HUES64 (cell line): ENCODE measurements around the gene LMX1B.
A peak's percentile ranks its signal among the peaks of the same experiment; 100 is the strongest.

Experiments used
- H3K27ac ChIP-seq: 2 replicates; pipeline ENCODE4 v1.7.0; 2013; ENCODE audit warnings: low read depth, low read length, inconsistent platforms
- H3K27me3 ChIP-seq: 2 replicates; pipeline ENCODE4 v1.6.1; 2013; ENCODE audit warnings: mild to moderate bottlenecking, low read length; ENCODE audit not compliant: insufficient read depth
- H3K36me3 ChIP-seq: 2 replicates; pipeline ENCODE4 v1.6.1; 2013; ENCODE audit warnings: mild to moderate bottlenecking, low read length; ENCODE audit not compliant: insufficient read depth
- H3K4me1 ChIP-seq: 2 replicates; pipeline ENCODE4 v1.6.1; 2013; ENCODE audit warnings: mild to moderate bottlenecking, low read length, moderate library complexity; ENCODE audit not compliant: insufficient read depth
- H3K4me3 ChIP-seq: 2 replicates; pipeline ENCODE4 v1.5.1; 2013; ENCODE audit warnings: mild to moderate bottlenecking, low read length, moderate library complexity
- H3K9ac ChIP-seq: 2 replicates; pipeline ENCODE4 v1.6.1; 2013; ENCODE audit warnings: mild to moderate bottlenecking, low read depth, low read length
- H3K9me3 ChIP-seq: 2 replicates; pipeline ENCODE4 v1.6.1; 2013; ENCODE audit warnings: low read depth, low read length; ENCODE audit not compliant: insufficient read depth
- WGBS: fragments of 150-250, 120-280 bp; methylation state at CpG from one replicate; pipeline ENCODE4 v1.1.7; 2013; ENCODE audit warnings: missing lambda C conversion rate; 5-methylcytosine and 5-hydroxymethylcytosine counted together

The LMX1B gene

GRCh38 chr9:126682928-126683697 lies 69.4 kb downstream of the LMX1B start:
- 5% methylated on average over 69 of the region's 69 CpGs for WGBS
- no peak overlapping the region for H3K27ac ChIP-seq
- no peak overlapping the region for H3K9ac ChIP-seq
- H3K27me3 ChIP-seq: peaks cover 94% of the 10 kb centered on the region
- peaks cover 9% of the 10 kb centered on the region for H3K4me1 ChIP-seq
- no peaks in the 10 kb centered on the region for H3K36me3 ChIP-seq
- H3K4me3 ChIP-seq: peak overlapping the region; percentile 12
- no peaks in the 10 kb centered on the region for H3K9me3 ChIP-seq

- WGBS: 64% methylated on average over 5 of the region's 5 CpGs
- Histone ChIP-seq H3K4me3 (no peak overlapping the region), H3K9ac (no peak overlapping the region), H3K27ac (no peak overlapping the region), H3K27me3 (peaks cover 88% of the 10 kb centered on the region), H3K9me3 (no peaks in the 10 kb centered on the region), H3K4me1 (peaks cover 3% of the 10 kb centered on the region; the same call in 1 of the 2 replicates), H3K36me3 (no peaks in the 10 kb centered on the region)
These were observed 69.9 kb downstream of the LMX1B start for GRCh38 chr9:126683698-126684044.

GRCh38 chr9:126684345-126684744 lies 70.6 kb downstream of the LMX1B start:
- Histone ChIP-seq H3K9me3 (no peaks in the 10 kb centered on the region), H3K4me3 (no peak overlapping the region), H3K4me1 (no peaks in the 10 kb centered on the region), H3K36me3 (no peaks in the 10 kb centered on the region), H3K9ac (no peak overlapping the region), H3K27me3 (peaks cover 88% of the 10 kb centered on the region), H3K27ac (no peak overlapping the region)
- 69% methylated on average over 2 of the region's 3 CpGs for WGBS

- Histone ChIP-seq H3K27ac (no peak overlapping the region), H3K27me3 (peaks cover 88% of the 10 kb centered on the region), H3K4me1 (no peaks in the 10 kb centered on the region), H3K9ac (no peak overlapping the region), H3K4me3 (no peak overlapping the region), H3K9me3 (no peaks in the 10 kb centered on the region), H3K36me3 (no peaks in the 10 kb centered on the region)
- WGBS: 70% methylated on average over 5 of the region's 5 CpGs
These were observed 71.3 kb downstream of the LMX1B start for GRCh38 chr9:126684965-126685465.

GRCh38 chr9:126687930-126688461 lies 74.3 kb downstream of the LMX1B start:
- H3K9me3 ChIP-seq: no peaks in the 10 kb centered on the region
- no peaks in the 10 kb centered on the region for H3K4me1 ChIP-seq
- 51% methylated on average over 18 of the region's 20 CpGs for WGBS
- H3K27ac ChIP-seq: no peak overlapping the region
- H3K27me3 ChIP-seq: peaks cover 70% of the 10 kb centered on the region
- H3K4me3 ChIP-seq: no peak overlapping the region
- no peak overlapping the region for H3K9ac ChIP-seq
- no peaks in the 10 kb centered on the region for H3K36me3 ChIP-seq

- Histone ChIP-seq H3K27me3 (peaks cover 64% of the 10 kb centered on the region), H3K36me3 (no peaks in the 10 kb centered on the region), H3K9ac (no peak overlapping the region), H3K9me3 (no peaks in the 10 kb centered on the region), H3K27ac (no peak overlapping the region), H3K4me3 (no peak overlapping the region), H3K4me1 (no peaks in the 10 kb centered on the region)
- 57% methylated on average over 3 of the region's 3 CpGs for WGBS
These were observed 74.9 kb downstream of the LMX1B start for GRCh38 chr9:126688617-126689016.

- H3K4me3 ChIP-seq: no peak overlapping the region
- peaks cover 58% of the 10 kb centered on the region for H3K27me3 ChIP-seq
- no peaks in the 10 kb centered on the region for H3K4me1 ChIP-seq
- H3K9me3 ChIP-seq: no peaks in the 10 kb centered on the region
- no peak overlapping the region for H3K27ac ChIP-seq
- no peak overlapping the region for H3K9ac ChIP-seq
- 81% methylated on average over 24 of the region's 24 CpGs for WGBS
- no peaks in the 10 kb centered on the region for H3K36me3 ChIP-seq
These were observed 75.5 kb downstream of the LMX1B start for GRCh38 chr9:126689027-126689825.

- Histone ChIP-seq H3K27me3 (peaks cover 44% of the 10 kb centered on the region), H3K36me3 (no peaks in the 10 kb centered on the region)
These were observed 76.8 kb downstream of the LMX1B start for GRCh38 chr9:126690431-126691051.

GRCh38 chr9:126692041-126692758 lies 78.5 kb downstream of the LMX1B start:
- no peak overlapping the region for H3K4me3 ChIP-seq
- WGBS: 93% methylated on average over 20 of the region's 20 CpGs
- H3K4me1 ChIP-seq: no peaks in the 10 kb centered on the region
- peaks cover 31% of the 10 kb centered on the region for H3K27me3 ChIP-seq
- no peak overlapping the region for H3K27ac ChIP-seq
- H3K36me3 ChIP-seq: no peaks in the 10 kb centered on the region
- no peak overlapping the region for H3K9ac ChIP-seq
- no peaks in the 10 kb centered on the region for H3K9me3 ChIP-seq

More at GRCh38 chr9:126690431-126691051, 76.8 kb downstream of the LMX1B start:
- Histone ChIP-seq H3K4me3 (no peak overlapping the region), H3K9me3 (no peaks in the 10 kb centered on the region), H3K9ac (no peak overlapping the region), H3K27ac (no peak overlapping the region), H3K4me1 (no peaks in the 10 kb centered on the region)
- 68% methylated on average over 25 of the region's 25 CpGs for WGBS

- no peaks in the 10 kb centered on the region for H3K4me1 ChIP-seq
- no peaks in the 10 kb centered on the region for H3K36me3 ChIP-seq
- H3K4me3 ChIP-seq: no peak overlapping the region
- H3K27me3 ChIP-seq: peaks cover 25% of the 10 kb centered on the region
- WGBS: 93% methylated on average over 32 of the region's 32 CpGs
- H3K27ac ChIP-seq: no peak overlapping the region
- H3K9ac ChIP-seq: no peak overlapping the region
- H3K9me3 ChIP-seq: no peaks in the 10 kb centered on the region
These were observed 79.2 kb downstream of the LMX1B start for GRCh38 chr9:126692759-126693427.
